HCT116 (cell line): ENCODE data around the gene TES. TPM values are rescaled to one million over a fixed set of nuclear protein-coding genes. Genes with fewer than 3 reads are reported as not detected.

ENCODE experiments used
- ATAC-seq: fragments of 200-7000 bp; cut with Tn5 transposase; 2 replicates; pipeline ENCODE4 v1.9.1; 2020; ENCODE audit warnings: mild to moderate bottlenecking, moderate library complexity
- BruUV-seq: library from RNA; stranded (reverse); fragments of 400-500 nt; replicated peaks from 2 replicates; lab custom pipeline; 2021; lab: Mats Ljungman, UMichigan
- CTCF ChIA-PET: fragments of 300-600 bp; sonication (Branson Sonifier 250); formaldehyde crosslinking; loops from one replicate; lab custom pipeline; 2021; ENCODE audit warnings: antibody characterized with exemption; lab: Charles Lee
- POLR2A ChIA-PET: fragments of 300-600, 350-600 bp; sonication (Branson Sonifier 250); formaldehyde crosslinking; loops from one replicate; lab custom pipeline; 2021; ENCODE audit warnings: antibody characterized with exemption; lab: Charles Lee
- RAD21 ChIA-PET, 2 experiments: fragments of 300-600 bp; sonication (Branson Sonifier 250); formaldehyde crosslinking; loops; one replicate each; lab custom pipeline; 2023; ENCODE audit warnings: low total read pairs in 2 of 2; ENCODE audit not compliant: uncharacterized antibody in 2 of 2, unreplicated experiment in 2 of 2, low non-redundant PET in 1 of 2; lab: Charles Lee
- DNase-seq: peaks from one replicate; pipeline ENCODE4 v3.0.0-alpha.2; 2010; ENCODE audit warnings: low read depth, low spot score
- H2AFZ ChIP-seq: fragments of 200-600 bp; shearing (Covaris generic), sonication (generic); 2 replicates; pipeline ENCODE4 v1.6.1; 2017; ENCODE audit warnings: low read depth, mixed run types, mixed read lengths, antibody characterized with exemption, low read length; ENCODE audit not compliant: poor library complexity, severe bottlenecking
- H3K27ac ChIP-seq: 2 replicates; pipeline ENCODE4 v1.5.1; 2012; ENCODE audit warnings: low read depth, low read length
- H3K27me3 ChIP-seq: fragments of 200-600 bp; sonication (generic); 2 replicates; pipeline ENCODE4 v1.6.1; 2016; ENCODE audit warnings: mixed run types, low read length, mixed read lengths; ENCODE audit not compliant: insufficient read depth
- H3K36me3 ChIP-seq, 2 experiments: fragments of 200-500 bp in 1 of 2; fragments of 200-600 bp in 1 of 2; sonication (Bioruptor generic) in 1 of 2; sonication (generic) in 1 of 2; 2 replicates each; pipeline versions ENCODE4 v1.5.1 to v1.6.1; 2014 to 2016; ENCODE audit warnings: low read length in 2 of 2, inconsistent platforms in 1 of 2, mixed read lengths in 1 of 2, mixed run types in 1 of 2; ENCODE audit not compliant: insufficient read depth in 2 of 2, control insufficient read depth in 1 of 2
- H3K4me1 ChIP-seq, 2 experiments: fragments of 200-600 bp in 1 of 2; sonication (generic) in 1 of 2; 2 replicates each; pipeline versions ENCODE4 v1.5.1 to v1.6.1; 2012 to 2017; ENCODE audit warnings: low read length in 2 of 2, inconsistent platforms in 1 of 2, mild to moderate bottlenecking in 1 of 2, mixed read lengths in 1 of 2, mixed run types in 1 of 2, moderate library complexity in 1 of 2; ENCODE audit not compliant: insufficient read depth in 2 of 2, control insufficient read depth in 1 of 2
- H3K4me2 ChIP-seq: fragments of 200-600 bp; sonication (generic); 2 replicates; pipeline ENCODE4 v1.6.1; 2017; ENCODE audit warnings: mixed run types, low read length, mixed read lengths
- H3K4me3 ChIP-seq, 2 experiments: fragments of 200-600 bp in 1 of 2; sonication (generic) in 1 of 2; replicated peaks in 1 of 2; 2 replicates each; pipeline ENCODE4 v1.5.1; 2011 to 2016; ENCODE audit warnings: low read length in 2 of 2, control low read depth in 1 of 2, low read depth in 1 of 2, mild to moderate bottlenecking in 1 of 2, mixed read lengths in 1 of 2, mixed run types in 1 of 2
- H3K79me2 ChIP-seq: fragments of 200-600 bp; sonication (generic); 2 replicates; pipeline ENCODE4 v1.6.1; 2017; ENCODE audit warnings: mild to moderate bottlenecking, mixed run types, low read length, moderate library complexity, mixed read lengths; ENCODE audit not compliant: insufficient read depth
- H3K9ac ChIP-seq: fragments of 200-600 bp; sonication (generic); 2 replicates; pipeline ENCODE4 v1.6.1; 2016; ENCODE audit warnings: low read length, mixed read lengths
- H3K9me2 ChIP-seq: fragments of 200-600 bp; sonication (generic), shearing (Covaris generic); 2 replicates; pipeline ENCODE4 v1.6.1; 2017; ENCODE audit warnings: mixed run types, mild to moderate bottlenecking, moderate library complexity; ENCODE audit not compliant: insufficient read depth
- H3K9me3 ChIP-seq, 2 experiments: fragments of 200-500 bp in 1 of 2; fragments of 200-600 bp in 1 of 2; sonication (Bioruptor generic) in 1 of 2; sonication (generic) in 1 of 2; 2 replicates each; pipeline ENCODE4 v1.6.1; 2014 to 2017; ENCODE audit warnings: low read length in 2 of 2, mixed read lengths in 2 of 2, inconsistent platforms in 1 of 2, low read depth in 1 of 2, mild to moderate bottlenecking in 1 of 2, mixed run types in 1 of 2, moderate library complexity in 1 of 2; ENCODE audit not compliant: control insufficient read depth in 1 of 2, insufficient read depth in 1 of 2
- H4K20me1 ChIP-seq: fragments of 200-600 bp; sonication (generic), shearing (Covaris generic); 2 replicates; pipeline ENCODE4 v1.6.1; 2017; ENCODE audit warnings: mixed run types, mild to moderate bottlenecking, moderate library complexity; ENCODE audit not compliant: insufficient read depth
- CBX3 ChIP-seq: IDR thresholded peaks from 2 replicates; pipeline ENCODE4 v1.6.1; 2012; ENCODE audit warnings: low read depth
- EGR1 ChIP-seq: IDR thresholded peaks from 2 replicates; pipeline ENCODE4 v1.6.1; 2012; ENCODE audit warnings: low read depth
- ELF1 ChIP-seq: IDR thresholded peaks from 2 replicates; pipeline ENCODE4 v1.6.1; 2012; ENCODE audit warnings: low read depth, borderline replicate concordance
- EZH2 ChIP-seq: fragments of 200-600 bp; sonication (generic); IDR thresholded peaks from 2 replicates; pipeline ENCODE4 v1.6.1; 2017; ENCODE audit warnings: antibody characterized with exemption, mixed run types
- POLR2A ChIP-seq: IDR thresholded peaks from 2 replicates; pipeline ENCODE4 v1.7.0; 2011; ENCODE audit warnings: borderline replicate concordance; ENCODE audit not compliant: insufficient read depth, insufficient read length; ENCODE audit errors: extremely low read depth
- POLR2AphosphoS5 ChIP-seq: IDR thresholded peaks from 2 replicates; pipeline ENCODE4 v1.6.1; 2011; ENCODE audit warnings: mild to moderate bottlenecking, low read depth, low read length, moderate library complexity
- RAD21 ChIP-seq: IDR thresholded peaks from 2 replicates; pipeline ENCODE4 v1.6.1; 2012; ENCODE audit warnings: low read depth, mild to moderate bottlenecking
- SIN3A ChIP-seq: IDR thresholded peaks from 2 replicates; pipeline ENCODE4 v1.6.1; 2012; ENCODE audit warnings: low read depth
- SP1 ChIP-seq: IDR thresholded peaks from 2 replicates; pipeline ENCODE4 v1.6.1; 2012; ENCODE audit warnings: low read depth
- SRF ChIP-seq: IDR thresholded peaks from 2 replicates; pipeline ENCODE4 v1.6.1; 2012; ENCODE audit warnings: low read depth
- TCF7L2 ChIP-seq: IDR thresholded peaks from 2 replicates; pipeline ENCODE4 v1.7.0; 2011; ENCODE audit warnings: borderline replicate concordance, inconsistent platforms; ENCODE audit not compliant: insufficient read depth, insufficient read length; ENCODE audit errors: extremely low read depth
- YY1 ChIP-seq: IDR thresholded peaks from 2 replicates; pipeline ENCODE4 v1.6.1; 2011; ENCODE audit warnings: low read length, low read depth, moderate library complexity, mild to moderate bottlenecking; ENCODE audit not compliant: insufficient replicate concordance; ENCODE audit errors: extremely low read depth
- ZFX ChIP-seq: fragments of 450-650 bp; IDR thresholded peaks from 2 replicates; pipeline ENCODE4 v1.6.1; 2017
- ZNF274 ChIP-seq: fragments of 200-500 bp; sonication (Bioruptor generic); IDR thresholded peaks from 2 replicates; pipeline ENCODE4 v1.6.1; 2014; ENCODE audit warnings: mild to moderate bottlenecking, low read depth, low read length, inconsistent platforms
- intact Hi-C: fragments of 100-400 bp; cut with micrococcal nuclease; formaldehyde crosslinking; loops from 2 replicates; pipeline ENCODE4 v1.10.0; 2022
- total RNA-seq: library from RNA; stranded (reverse); gene quantifications from one replicate; pipeline ENCODE4 v1.2.1, GENCODE V29; 2021; ENCODE audit not compliant: unreplicated experiment
- TF ChIP-seq, protein P1 (sequence below): IDR thresholded peaks from 2 replicates; pipeline ENCODE4 v1.6.1; 2011; ENCODE audit warnings: mild to moderate bottlenecking, low read length, moderate library complexity; ENCODE audit not compliant: insufficient replicate concordance; ENCODE audit errors: extremely low read depth

The TES gene
- total RNA-seq, 1 experiment from 2014 or later = 129 TPM

DNA sequence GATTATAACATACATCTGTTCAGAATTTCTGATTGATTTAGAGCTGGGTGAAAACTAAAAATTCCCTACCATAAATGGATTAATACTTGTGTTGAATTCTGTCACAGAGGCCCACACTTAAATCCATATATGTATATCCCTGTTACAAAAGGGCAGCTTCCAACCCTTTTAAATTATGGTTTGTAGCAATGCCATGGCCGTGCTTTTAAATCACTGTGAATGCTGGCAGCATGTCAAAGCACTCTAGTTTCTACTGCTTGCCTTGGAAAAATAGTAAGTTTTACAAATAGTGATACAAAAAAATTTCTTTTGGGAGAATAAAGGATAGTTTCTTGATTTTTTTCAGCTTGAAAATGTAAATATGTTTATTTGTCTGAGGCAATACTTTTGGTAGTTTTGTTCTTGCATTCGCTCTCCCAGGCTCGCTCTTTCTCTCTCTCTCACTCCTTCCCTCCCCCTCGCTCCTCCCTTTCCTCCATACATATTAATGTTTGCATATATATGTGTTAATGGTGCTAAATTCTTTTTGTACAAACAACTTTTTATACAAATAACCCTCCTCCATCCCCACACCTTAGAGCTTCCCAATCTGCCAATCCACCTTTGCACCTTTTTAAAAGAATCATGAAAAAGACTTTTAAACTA lies 29.8 kb downstream of the TES start:
- Histone ChIP-seq H3K27ac (no peak overlapping the region), H3K36me3 (peaks cover 8 to 42% of the 10 kb centered on the region in 2 experiments), H3K9ac (no peak overlapping the region), H3K79me2 (peaks cover 79% of the 10 kb centered on the region), H3K4me1 (no peaks in the 10 kb centered on the region), H3K27me3 (no peaks in the 10 kb centered on the region), H3K4me3 (no peak overlapping the region), H3K9me3 (peaks cover 0 to 8% of the 10 kb centered on the region in 2 experiments; a peak in 1 of 4 replicates), H3K9me2 (no peaks in the 10 kb centered on the region), H3K4me2 (no peak overlapping the region), H2AFZ (no peak overlapping the region), H4K20me1 (no peaks in the 10 kb centered on the region)
- TF ChIP-seq EGR1 = no peak
- no peak for TF ChIP-seq CBX3
- TF ChIP-seq, protein P1, sequence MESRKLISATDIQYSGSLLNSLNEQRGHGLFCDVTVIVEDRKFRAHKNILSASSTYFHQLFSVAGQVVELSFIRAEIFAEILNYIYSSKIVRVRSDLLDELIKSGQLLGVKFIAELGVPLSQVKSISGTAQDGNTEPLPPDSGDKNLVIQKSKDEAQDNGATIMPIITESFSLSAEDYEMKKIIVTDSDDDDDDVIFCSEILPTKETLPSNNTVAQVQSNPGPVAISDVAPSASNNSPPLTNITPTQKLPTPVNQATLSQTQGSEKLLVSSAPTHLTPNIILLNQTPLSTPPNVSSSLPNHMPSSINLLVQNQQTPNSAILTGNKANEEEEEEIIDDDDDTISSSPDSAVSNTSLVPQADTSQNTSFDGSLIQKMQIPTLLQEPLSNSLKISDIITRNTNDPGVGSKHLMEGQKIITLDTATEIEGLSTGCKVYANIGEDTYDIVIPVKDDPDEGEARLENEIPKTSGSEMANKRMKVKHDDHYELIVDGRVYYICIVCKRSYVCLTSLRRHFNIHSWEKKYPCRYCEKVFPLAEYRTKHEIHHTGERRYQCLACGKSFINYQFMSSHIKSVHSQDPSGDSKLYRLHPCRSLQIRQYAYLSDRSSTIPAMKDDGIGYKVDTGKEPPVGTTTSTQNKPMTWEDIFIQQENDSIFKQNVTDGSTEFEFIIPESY = no peak
- TF ChIP-seq POLR2AphosphoS5 = no peak
- TF ChIP-seq YY1 = no peak
- TF ChIP-seq SIN3A = no peak
- TF ChIP-seq POLR2A = no peak
- no peak for TF ChIP-seq SP1
- TF ChIP-seq TCF7L2 = no peak
- no peak for TF ChIP-seq EZH2
- no peak for TF ChIP-seq SRF
- no peak for TF ChIP-seq RAD21
- no peak for TF ChIP-seq ZNF274
- TF ChIP-seq ELF1 = no peak
- TF ChIP-seq ZFX = no peak
- no peak for DNase-seq
- no peak for ATAC-seq
- BruUV-seq = no TSS peak
- intact Hi-C loops = no loop called here
- ChIA-PET RAD21 (interaction anchor here in 1 of 2 experiments (0.7 kb wide), 1 partner anchor 60 kb away, joined by 3 read pairs; no protein-coding TSS in a partner anchor), POLR2A (no interaction called here), CTCF (no interaction called here)
